ENCODE data around the gene CCDC186.

CCDC186 gene

GRCh38 chr10:114173921-114174694 lies at the start of gene CCDC186:
Gene CCDC186, minus strand, starts transcription at chr10:114174203. Its CDS starts 10,935 bp downstream, at chr10:114163268.
- H3K4me3 ChIP-seq (ENCODE audit: low read depth, low read length): peak within 1 kb of the TSS; percentile 84
- TF ChIP-seq CTCF (IDR thresholded peaks at IDR 0.05; ENCODE audit: borderline replicate concordance, insufficient read depth, low read depth, low read length): no peak

DNA sequence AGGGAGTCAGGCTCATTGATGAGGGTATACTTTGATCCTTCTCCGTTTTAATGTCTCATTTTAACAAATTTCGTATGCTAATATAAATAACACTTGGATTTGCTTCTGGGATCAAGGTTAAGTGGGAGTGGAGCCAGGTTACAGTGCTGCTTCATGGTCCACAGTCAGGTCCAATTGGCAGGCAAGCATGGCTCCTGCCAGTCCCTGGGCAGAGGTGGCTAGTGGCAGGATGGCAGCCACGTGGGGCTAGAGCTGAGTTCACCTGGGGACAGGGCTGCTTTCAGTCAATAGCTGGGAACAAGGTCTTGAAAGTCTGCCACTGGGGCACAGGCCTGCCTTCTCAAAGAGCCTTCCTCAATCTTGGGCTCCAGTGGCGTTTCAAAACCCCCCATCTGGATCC lies 49.1 kb upstream of the CCDC186 start:
- TF ChIP-seq CTCF (IDR thresholded peaks at IDR 0.05; ENCODE audit: borderline replicate concordance, insufficient read depth, low read depth, low read length): no peak
- no peak overlapping the region for H3K4me3 ChIP-seq (ENCODE audit: low read depth, low read length)

- no peak for TF ChIP-seq CTCF (IDR thresholded peaks at IDR 0.05; ENCODE audit: borderline replicate concordance, insufficient read depth, low read depth, low read length)
- H3K4me3 ChIP-seq (ENCODE audit: low read depth, low read length): no peak overlapping the region
These were observed 47.2 kb upstream of the CCDC186 start for GRCh38 chr10:114221235-114221634.

DNA sequence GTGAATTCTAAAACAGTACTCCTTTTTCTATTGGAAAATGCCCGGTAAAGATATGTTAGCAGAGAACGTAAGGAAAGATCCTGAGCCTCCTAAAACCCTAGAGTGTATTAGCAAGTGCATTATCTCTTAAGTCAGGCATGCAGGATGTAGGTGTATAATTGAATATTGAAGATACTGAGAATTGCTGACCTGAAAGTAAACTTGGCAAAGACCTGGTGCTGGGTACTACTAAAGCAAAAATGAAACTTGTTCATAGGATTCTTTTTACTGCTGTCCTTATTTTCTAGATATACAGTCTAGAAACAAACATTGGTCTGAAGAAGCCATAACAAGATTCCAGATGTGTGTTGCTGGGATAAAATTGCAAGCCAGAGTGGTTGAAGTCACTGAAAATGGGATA lies 46.3 kb upstream of the CCDC186 start:
- TF ChIP-seq CTCF (IDR thresholded peaks at IDR 0.05; ENCODE audit: borderline replicate concordance, insufficient read depth, low read depth, low read length): no peak
- H3K4me3 ChIP-seq (ENCODE audit: low read depth, low read length): no peak overlapping the region

DNA sequence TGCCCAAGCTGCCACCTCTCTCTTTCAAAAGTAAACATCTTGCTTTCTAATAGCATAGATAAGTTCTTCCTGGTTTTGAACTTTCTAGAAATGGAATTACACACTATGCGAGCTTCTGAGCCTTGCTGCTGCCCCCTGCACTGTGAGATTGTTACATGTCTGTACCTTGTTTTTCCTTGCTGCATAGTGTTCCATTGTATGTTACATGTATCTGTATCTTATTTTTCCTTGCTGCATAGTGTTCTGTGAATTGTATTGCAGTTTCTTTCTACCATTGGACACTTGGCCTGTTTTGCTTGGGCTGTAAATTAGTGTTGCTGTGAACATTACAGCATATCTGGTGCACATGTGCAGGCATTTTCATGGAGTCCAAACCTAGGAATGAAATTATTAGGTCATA lies 41.0 kb upstream of the CCDC186 start:
- no peak overlapping the region for H3K4me3 ChIP-seq (ENCODE audit: low read depth, low read length)
- no peak for TF ChIP-seq CTCF (IDR thresholded peaks at IDR 0.05; ENCODE audit: borderline replicate concordance, insufficient read depth, low read depth, low read length)

DNA sequence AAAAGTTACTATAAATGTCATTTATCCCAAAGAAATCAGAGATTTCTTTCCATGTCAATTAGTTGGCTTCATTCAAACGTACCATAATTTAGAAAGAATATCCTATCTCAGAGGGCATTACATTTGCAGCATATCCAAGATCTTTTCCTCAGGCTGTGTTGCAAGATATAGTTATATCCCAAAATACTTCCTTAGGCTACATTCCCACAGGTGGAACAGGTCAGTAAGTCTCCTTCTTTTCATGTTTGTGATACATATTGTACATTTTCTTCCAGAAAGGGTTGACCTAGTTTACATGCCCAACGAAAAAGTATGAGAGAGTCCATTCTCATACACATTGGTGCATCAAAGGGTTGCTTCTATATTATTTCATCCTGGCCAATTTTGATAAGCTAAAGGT lies 38.1 kb upstream of the CCDC186 start:
- H3K4me3 ChIP-seq (ENCODE audit: low read depth, low read length): no peak overlapping the region
- TF ChIP-seq CTCF (IDR thresholded peaks at IDR 0.05; ENCODE audit: borderline replicate concordance, insufficient read depth, low read depth, low read length): no peak

GRCh38 chr10:114208351-114208750 lies 34.3 kb upstream of the CCDC186 start:
- TF ChIP-seq CTCF (IDR thresholded peaks at IDR 0.05; ENCODE audit: borderline replicate concordance, insufficient read depth, low read depth, low read length): no peak
- no peak overlapping the region for H3K4me3 ChIP-seq (ENCODE audit: low read depth, low read length)

All from GM12875 (cell line).